ENCODE results near the gene FNBP1. TPM values are rescaled to one million over a fixed set of nuclear protein-coding genes. Genes with fewer than 3 reads are reported as not detected.

Gene FNBP1
- total RNA-seq, 6 donors from 2014 or later = 34.8 to 85.4 (median 51.6) TPM

GRCh38 chr9:129871046-129871445 lies 171.9 kb downstream of the FNBP1 start:
- TF ChIP-seq POLR2AphosphoS5 (IDR thresholded peaks at IDR 0.05) = no peak
- TF ChIP-seq POLR2A (IDR thresholded peaks at IDR 0.05) = no peak
- TF ChIP-seq, protein P1, sequence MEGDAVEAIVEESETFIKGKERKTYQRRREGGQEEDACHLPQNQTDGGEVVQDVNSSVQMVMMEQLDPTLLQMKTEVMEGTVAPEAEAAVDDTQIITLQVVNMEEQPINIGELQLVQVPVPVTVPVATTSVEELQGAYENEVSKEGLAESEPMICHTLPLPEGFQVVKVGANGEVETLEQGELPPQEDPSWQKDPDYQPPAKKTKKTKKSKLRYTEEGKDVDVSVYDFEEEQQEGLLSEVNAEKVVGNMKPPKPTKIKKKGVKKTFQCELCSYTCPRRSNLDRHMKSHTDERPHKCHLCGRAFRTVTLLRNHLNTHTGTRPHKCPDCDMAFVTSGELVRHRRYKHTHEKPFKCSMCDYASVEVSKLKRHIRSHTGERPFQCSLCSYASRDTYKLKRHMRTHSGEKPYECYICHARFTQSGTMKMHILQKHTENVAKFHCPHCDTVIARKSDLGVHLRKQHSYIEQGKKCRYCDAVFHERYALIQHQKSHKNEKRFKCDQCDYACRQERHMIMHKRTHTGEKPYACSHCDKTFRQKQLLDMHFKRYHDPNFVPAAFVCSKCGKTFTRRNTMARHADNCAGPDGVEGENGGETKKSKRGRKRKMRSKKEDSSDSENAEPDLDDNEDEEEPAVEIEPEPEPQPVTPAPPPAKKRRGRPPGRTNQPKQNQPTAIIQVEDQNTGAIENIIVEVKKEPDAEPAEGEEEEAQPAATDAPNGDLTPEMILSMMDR (IDR thresholded peaks at IDR 0.05) = no peak
- no peak for TF ChIP-seq EP300 (IDR thresholded peaks at IDR 0.05)
- Histone ChIP-seq H3K27me3 (no peaks in the 10 kb centered on the region), H3K4me3 (no peak overlapping the region), H3K27ac (no peak overlapping the region), H3K36me3 (peaks cover 0 to 54% (median 37%) of the 10 kb centered on the region in 4 donors), H3K4me1 (no peaks in the 10 kb centered on the region), H3K9me3 (no peaks in the 10 kb centered on the region)
- ATAC-seq (ENCODE audit: low FRiP score in 2 of 2) (no peak), DNase-seq (no peak)
- 93 to 94% methylated on average over 10 of the region's 11 CpGs for WGBS, 2 donors

- Histone ChIP-seq H3K4me1 (no peaks in the 10 kb centered on the region), H3K9me3 (no peaks in the 10 kb centered on the region), H3K27ac (peak overlapping the region in 2 of 4 donors; percentile 53 to 75), H3K27me3 (no peaks in the 10 kb centered on the region), H3K36me3 (peaks cover 0 to 54% (median 32%) of the 10 kb centered on the region in 4 donors), H3K4me3 (no peak overlapping the region)
- 93 to 98% methylated on average over 8 to 23 of the region's 24 CpGs for WGBS, 2 donors
- TF ChIP-seq, protein P1 (IDR thresholded peaks at IDR 0.05) = no peak
- TF ChIP-seq POLR2A (IDR thresholded peaks at IDR 0.05) (no peak), EP300 (IDR thresholded peaks at IDR 0.05) (no peak), POLR2AphosphoS5 (IDR thresholded peaks at IDR 0.05) (no peak)
- ATAC-seq (ENCODE audit: low FRiP score in 2 of 2) (peak in 1 of 2 donors; percentile 6), DNase-seq (peak in 1 of 2 donors; percentile 67)
These were observed 173.1 kb downstream of the FNBP1 start for GRCh38 chr9:129869585-129870501.

- Histone ChIP-seq H3K36me3 (peaks cover 0 to 47% (median 26%) of the 10 kb centered on the region in 4 donors), H3K4me3 (no peak overlapping the region), H3K27me3 (no peaks in the 10 kb centered on the region), H3K9me3 (no peaks in the 10 kb centered on the region), H3K4me1 (no peaks in the 10 kb centered on the region), H3K27ac (peak overlapping the region in 2 of 4 donors; percentile 53 to 75)
- DNase-seq (peak; percentile 55 to 90), ATAC-seq (ENCODE audit: low FRiP score in 2 of 2) (peak; percentile 45 to 58)
- 82 to 98% methylated on average over 15 to 27 of the region's 28 CpGs for WGBS, 2 donors
- no peak for TF ChIP-seq POLR2A (IDR thresholded peaks at IDR 0.05)
- no peak for TF ChIP-seq POLR2AphosphoS5 (IDR thresholded peaks at IDR 0.05)
- TF ChIP-seq EP300 (IDR thresholded peaks at IDR 0.05) = no peak
- TF ChIP-seq, protein P1 (IDR thresholded peaks at IDR 0.05) = no peak
These were observed 174.0 kb downstream of the FNBP1 start for GRCh38 chr9:129868872-129869486.

DNA sequence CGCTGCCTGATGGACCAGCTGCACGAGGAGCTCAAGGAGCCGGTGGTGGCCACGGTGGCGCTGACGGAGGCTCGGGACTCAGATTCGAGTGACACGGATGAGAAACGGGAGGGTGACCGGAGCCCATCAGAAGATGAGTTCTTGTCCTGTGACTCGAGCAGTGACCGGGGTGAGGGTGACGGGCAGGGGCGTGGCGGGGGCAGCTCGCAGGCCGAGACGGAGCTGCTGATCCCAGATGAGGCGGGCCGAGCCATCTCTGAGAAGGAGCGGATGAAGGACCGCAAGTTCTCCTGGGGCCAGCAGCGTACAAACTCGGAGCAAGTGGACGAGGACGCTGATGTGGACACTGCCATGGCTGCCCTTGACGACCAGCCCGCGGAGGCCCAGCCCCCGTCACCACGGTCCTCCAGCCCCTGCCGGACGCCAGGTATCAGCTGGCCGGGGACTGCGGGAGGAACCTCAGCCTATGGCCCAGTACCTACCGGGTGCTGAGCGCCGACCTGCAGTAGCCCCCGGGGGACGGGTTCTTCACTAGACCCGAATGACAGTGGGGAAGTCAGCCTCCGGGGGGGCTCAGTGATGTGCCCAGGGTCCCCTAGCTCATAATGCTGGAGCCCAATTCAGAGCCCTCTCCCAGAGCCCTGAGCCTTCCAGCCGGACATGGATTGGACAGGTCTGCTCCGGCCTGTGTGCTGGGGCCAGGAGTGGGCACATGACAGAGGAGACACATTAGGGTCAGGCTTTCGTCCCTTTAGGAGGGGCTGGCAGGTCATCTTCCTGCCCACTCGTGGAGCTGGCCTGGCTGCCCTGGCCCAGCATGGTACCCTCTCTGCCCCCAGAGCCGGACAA lies 174.7 kb downstream of the FNBP1 start:
- 90 to 94% methylated on average over 33 to 43 of the region's 48 CpGs for WGBS, 2 donors
- TF ChIP-seq POLR2A (IDR thresholded peaks at IDR 0.05) (no peak), POLR2AphosphoS5 (IDR thresholded peaks at IDR 0.05) (no peak), EP300 (IDR thresholded peaks at IDR 0.05) (no peak)
- TF ChIP-seq, protein P1 (IDR thresholded peaks at IDR 0.05) = no peak
- DNase-seq = peak in 1 of 2 donors; percentile 68
- H3K4me1 ChIP-seq = no peaks in the 10 kb centered on the region
- no peaks in the 10 kb centered on the region for H3K9me3 ChIP-seq
- peak overlapping the region in 2 of 4 donors; percentile 53 to 75 for H3K27ac ChIP-seq
- H3K27me3 ChIP-seq = no peaks in the 10 kb centered on the region
- ATAC-seq (ENCODE audit: low FRiP score in 2 of 2) = peak; percentile 1 to 6
- peaks cover 0 to 43% (median 22%) of the 10 kb centered on the region in 4 donors for H3K36me3 ChIP-seq
- no peak overlapping the region for H3K4me3 ChIP-seq
